ENCODE measurements around the gene CTXN2. TPM values are rescaled to one million over a fixed set of nuclear protein-coding genes. Genes with fewer than 3 reads are reported as not detected.

The CTXN2 gene
- total and polyA plus RNA-seq, 8 donors = 0.06 to 0.73 (median 0.12) TPM; not detected in 4

DNA sequence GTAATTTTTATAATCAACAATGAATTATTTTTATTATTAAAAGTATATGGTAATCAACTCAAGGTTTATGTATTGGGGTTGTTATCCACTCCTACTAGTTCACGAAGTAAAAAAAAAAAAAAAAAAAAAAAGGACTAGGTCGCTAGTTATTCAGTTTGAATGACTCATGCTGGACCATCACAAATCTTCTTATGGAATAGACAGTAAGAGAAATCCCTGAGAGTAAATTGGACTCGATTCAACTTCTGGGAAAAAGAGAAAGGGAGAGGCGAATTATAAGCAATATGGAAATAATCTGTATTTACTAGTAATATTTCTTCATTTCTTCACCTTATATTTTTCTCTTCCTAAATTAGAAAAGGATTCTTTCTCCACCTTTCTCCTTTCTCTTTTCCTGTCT, 15.4 kb upstream of the CTXN2 start:
- WGBS, 2 donors = 86 to 89% methylated on average over 4 of the region's 4 CpGs
- H3K27ac ChIP-seq = no peak overlapping the region
- ATAC-seq = no peak
- intact Hi-C loops (cut with DNase I) = no loop called here
- no peaks in the 10 kb centered on the region for H3K9me3 ChIP-seq
- no peaks in the 10 kb centered on the region for H3K36me3 ChIP-seq
- no peak overlapping the region for H3K4me3 ChIP-seq
- TF ChIP-seq CTCF (IDR thresholded peaks at IDR 0.05) = no peak
- no peaks in the 10 kb centered on the region for H3K27me3 ChIP-seq
- H3K4me1 ChIP-seq = peaks cover 0 to 7% (median 7%) of the 10 kb centered on the region in 3 donors
- no peak for DNase-seq
- FAIRE-seq = no peak

DNA sequence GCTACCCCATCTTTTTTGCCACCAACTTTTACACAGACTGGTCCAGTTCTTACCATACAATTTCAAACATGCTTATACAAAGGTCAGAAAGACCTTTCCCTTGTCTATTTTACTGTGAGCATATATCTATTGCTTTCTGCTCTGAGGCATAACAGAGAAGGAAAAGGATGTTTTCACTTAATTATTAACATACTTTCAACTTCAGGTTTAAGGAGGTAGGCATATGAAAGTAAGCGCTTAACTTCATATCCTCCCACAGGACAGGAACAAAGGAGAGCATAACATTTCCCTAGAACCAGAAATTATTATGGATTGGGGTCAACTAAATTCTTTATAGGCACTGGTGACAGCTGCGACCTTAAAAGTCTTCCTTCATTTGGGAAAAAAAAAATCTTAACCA, 14.5 kb upstream of the CTXN2 start:
- no peak for FAIRE-seq
- DNase-seq = no peak
- peak overlapping the region; percentile 40 to 85 (median 63) for H3K4me3 ChIP-seq
- H3K36me3 ChIP-seq = no peaks in the 10 kb centered on the region
- intact Hi-C loops (cut with DNase I) = no loop called here
- H3K4me1 ChIP-seq = peaks cover 0 to 7% (median 7%) of the 10 kb centered on the region in 3 donors
- H3K27ac ChIP-seq = peak overlapping the region in 1 of 4 donors; percentile 66
- 64 to 66% methylated on average over 2 of the region's 2 CpGs for WGBS, 2 donors
- no peaks in the 10 kb centered on the region for H3K27me3 ChIP-seq
- H3K9me3 ChIP-seq = no peaks in the 10 kb centered on the region
- TF ChIP-seq CTCF (IDR thresholded peaks at IDR 0.05) = no peak
- no peak for ATAC-seq

DNA sequence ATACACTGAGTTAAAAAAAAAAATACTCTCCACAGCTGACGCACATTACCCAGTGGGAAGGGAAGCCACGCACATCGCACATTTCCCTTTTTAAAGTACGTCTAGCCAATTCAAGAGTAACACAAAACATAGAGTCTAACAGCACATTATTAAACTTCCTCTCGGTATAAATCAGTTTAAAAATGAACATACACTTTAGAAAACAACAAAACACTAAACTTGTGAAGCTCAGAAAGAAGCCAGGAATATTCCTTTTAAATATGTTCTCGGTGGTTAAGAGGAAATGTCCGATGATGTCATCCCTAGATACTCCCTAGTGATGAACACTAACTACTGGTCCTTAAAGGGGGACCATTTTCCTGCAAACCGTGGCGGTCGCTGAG, 14.1 kb upstream of the CTXN2 start:
- no peak for FAIRE-seq
- H3K27me3 ChIP-seq = peaks cover 0 to 2% (median 0%) of the 10 kb centered on the region in 4 donors
- peak; percentile 80 to 89 (median 84) for ATAC-seq
- no peak for TF ChIP-seq CTCF (IDR thresholded peaks at IDR 0.05)
- WGBS, 2 donors = 2 to 4% methylated on average over 10 of the region's 10 CpGs
- intact Hi-C loops (cut with DNase I) = no loop called here
- H3K4me1 ChIP-seq = peaks cover 0 to 7% (median 7%) of the 10 kb centered on the region in 3 donors
- DNase-seq = no peak
- peak overlapping the region; percentile 61 to 83 (median 70) for H3K27ac ChIP-seq
- no peaks in the 10 kb centered on the region for H3K36me3 ChIP-seq
- H3K9me3 ChIP-seq = no peaks in the 10 kb centered on the region
- peak overlapping the region; percentile 40 to 85 (median 63) for H3K4me3 ChIP-seq

GRCh38 chr15:48177766-48178647, 13.5 kb upstream of the CTXN2 start, which contains the start of gene MYEF2:
TSS of gene MYEF2 (minus strand) at chr15:48178295. CDS start at chr15:48178237, 58 bp downstream.
- ATAC-seq (peak; percentile 88 to 94 (median 92)), DNase-seq (peak; percentile 73 to 91 (median 82)), FAIRE-seq (no peak)
- WGBS, 2 donors = 2 to 3% methylated on average over 60 to 71 of the region's 71 CpGs
- Histone ChIP-seq H3K4me3 (peak within 1 kb of the TSS; percentile 40 to 85 (median 63)), H3K9me3 (no peaks in the 10 kb centered on the region), H3K36me3 (no peaks in the 10 kb centered on the region), H3K4me1 (peaks cover 0 to 7% (median 7%) of the 10 kb centered on the region in 3 donors), H3K27me3 (peaks cover 0 to 6% (median 0%) of the 10 kb centered on the region in 4 donors), H3K27ac (peak within 1 kb of the TSS; percentile 61 to 83 (median 70))
- TF ChIP-seq CTCF (IDR thresholded peaks at IDR 0.05) = peak in 1 of 4 donors; percentile 21
- intact Hi-C loops (cut with DNase I) = no loop called here

- 64 to 75% methylated on average over 1 of the region's 1 CpG for WGBS, 2 donors
Observed at GRCh38 chr15:48178648-48178931, 12.9 kb upstream of the CTXN2 start.

More at GRCh38 chr15:48178648-48178931, 12.9 kb upstream of the CTXN2 start:
- Histone ChIP-seq H3K27me3 (peaks cover 0 to 6% (median 0%) of the 10 kb centered on the region in 4 donors), H3K27ac (peak overlapping the region in 2 of 4 donors; percentile 73 to 83), H3K36me3 (no peaks in the 10 kb centered on the region), H3K4me1 (peaks cover 0 to 7% (median 7%) of the 10 kb centered on the region in 3 donors), H3K4me3 (peak overlapping the region in 3 of 4 donors; percentile 60 to 85 (median 66)), H3K9me3 (no peaks in the 10 kb centered on the region)
- intact Hi-C loops (cut with DNase I) = no loop called here
- FAIRE-seq (no peak), ATAC-seq (no peak), DNase-seq (no peak)
- no peak for TF ChIP-seq CTCF (IDR thresholded peaks at IDR 0.05)
